Spleen (tissue), 7 donors: ENCODE measurements around the gene ZNF217.

Experiments used
- CTCF ChIP-seq, 11 experiments: fragments of 200-600 bp in 7 of 11; fragments of 450-650 bp in 4 of 11; sonication (generic) in 4 of 11; IDR thresholded peaks in 8 of 11; conservative IDR thresholded peaks in 3 of 11; 1 replicate in 7 of 11; 2 replicates in 4 of 11; pipeline versions ENCODE4 v1.4.0 to v1.8.0; 2016 to 2021; ENCODE audit warnings: antibody characterized with exemption in 11 of 11, inconsistent platforms in 4 of 11, mild to moderate bottlenecking in 1 of 11
- POLR2A ChIP-seq, 3 donors: fragments of 450-650 bp; IDR thresholded peaks; one replicate each; pipeline ENCODE4 v1.5.1; 2017; ENCODE audit warnings: antibody characterized with exemption in 3 of 3, mild to moderate bottlenecking in 1 of 3
- donor health status: DM: no; HTN: no; CAD: no; lungs with moderate emphysema.
- donor health status: DM: no; HTN: no; CAD: no.
- donor health status: DM: no; HTN: no; CAD: no.

GRCh38 chr20:53522696-53523095 lies 70.9 kb downstream of the ZNF217 start:
- TF ChIP-seq CTCF (IDR thresholded peaks at IDR 0.05 in 8 of 11, conservative IDR thresholded peaks at IDR 0.05 in 3 of 11) = no peak
- no peak for TF ChIP-seq POLR2A (IDR thresholded peaks at IDR 0.05)
